A549 treated with DMSO at 1 μM for 4 hours (cell line): ENCODE measurements around the gene SRPK2. TPM values are rescaled to one million over a fixed set of nuclear protein-coding genes. Genes with fewer than 3 reads are reported as not detected.

Source experiments
- total RNA-seq: library from RNA; stranded (reverse); fragments of 200-300 nt; extraction: Qiagen RNA extraction; gene quantifications from 5 replicates; pipeline ENCODE4 v1.2.3, GENCODE V29; 2022; ENCODE audit warnings: low read depth

SRPK2 gene
- 31.8 to 41.0 TPM (median 36.1 TPM) in 5 replicates for total RNA-seq

GRCh38 chr7:105388356-105389087 lies at the start of gene SRPK2:
Gene SRPK2, minus strand, starts transcription at chr7:105388921.

Other genes starting within 250 kb of the SRPK2 start
- gene PUS7, start 133.3 kb upstream of the SRPK2 start, total RNA-seq: 26.6 to 31.1 TPM (median 30.4 TPM) in 5 replicates
- gene RINT1, start 143.3 kb upstream of the SRPK2 start, total RNA-seq: 15.3 to 18.2 TPM (median 17.4 TPM) in 5 replicates
- gene EFCAB10, start 192.6 kb upstream of the SRPK2 start, total RNA-seq: 2.8 to 4.7 TPM (median 3.2 TPM) in 5 replicates